ENCODE results near the gene LCN9.

- TF ChIP-seq GATA3 (IDR thresholded peaks at IDR 0.05; ENCODE audit: low read depth, low read length) (no peak), GATA2 (IDR thresholded peaks at IDR 0.05; ENCODE audit: low read depth, low read length) (no peak)
Observed at GRCh38 chr9:135699440-135699839, 36.3 kb downstream of the LCN9 start, which contains the start of gene SOHLH1.
